Prostate gland (tissue), 2 donors: ENCODE measurements around the gene FCHSD2.

Source experiments
- POLR2A ChIP-seq: fragments of 450-650 bp; IDR thresholded peaks from one replicate; pipeline ENCODE4 v1.6.1; 2016; ENCODE audit warnings: antibody characterized with exemption, mild to moderate bottlenecking
- POLR2AphosphoS5 ChIP-seq: sonication (generic); formaldehyde crosslinking; IDR thresholded peaks from one replicate; pipeline ENCODE4 v1.6.1; 2017; ENCODE audit warnings: antibody characterized with exemption
- TF ChIP-seq, protein P1 (sequence below), 4 experiments: fragments of 200-600 bp in 2 of 4; fragments of 450-650 bp in 2 of 4; sonication (generic) in 2 of 4; IDR thresholded peaks; 1 replicate in 3 of 4; 2 replicates in 1 of 4; pipeline ENCODE4 v1.5.1; 2016 to 2019; ENCODE audit warnings: antibody characterized with exemption in 4 of 4, mild to moderate bottlenecking in 2 of 4, moderate library complexity in 2 of 4

DNA sequence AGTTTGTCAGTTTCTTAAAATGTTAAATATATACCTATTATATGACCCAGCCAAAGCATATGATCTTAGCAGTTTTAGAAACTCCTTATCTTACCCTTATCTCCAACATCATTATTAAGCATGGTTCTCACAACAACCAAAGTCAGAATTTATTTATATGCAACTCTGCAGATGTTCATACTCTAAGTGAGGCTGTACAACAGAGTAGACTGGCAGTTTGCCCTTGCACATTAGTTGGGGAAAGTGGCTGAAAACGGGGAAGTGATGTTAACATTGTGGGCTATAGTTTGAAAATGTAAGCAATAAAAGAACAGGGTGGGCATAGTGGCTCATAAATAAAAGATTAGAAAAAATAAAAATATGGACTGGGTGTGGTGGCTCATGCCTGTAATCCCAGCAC lies 278.2 kb downstream of the FCHSD2 start:
- TF ChIP-seq POLR2A (no peak), POLR2AphosphoS5 (no peak)
- TF ChIP-seq, protein P1, sequence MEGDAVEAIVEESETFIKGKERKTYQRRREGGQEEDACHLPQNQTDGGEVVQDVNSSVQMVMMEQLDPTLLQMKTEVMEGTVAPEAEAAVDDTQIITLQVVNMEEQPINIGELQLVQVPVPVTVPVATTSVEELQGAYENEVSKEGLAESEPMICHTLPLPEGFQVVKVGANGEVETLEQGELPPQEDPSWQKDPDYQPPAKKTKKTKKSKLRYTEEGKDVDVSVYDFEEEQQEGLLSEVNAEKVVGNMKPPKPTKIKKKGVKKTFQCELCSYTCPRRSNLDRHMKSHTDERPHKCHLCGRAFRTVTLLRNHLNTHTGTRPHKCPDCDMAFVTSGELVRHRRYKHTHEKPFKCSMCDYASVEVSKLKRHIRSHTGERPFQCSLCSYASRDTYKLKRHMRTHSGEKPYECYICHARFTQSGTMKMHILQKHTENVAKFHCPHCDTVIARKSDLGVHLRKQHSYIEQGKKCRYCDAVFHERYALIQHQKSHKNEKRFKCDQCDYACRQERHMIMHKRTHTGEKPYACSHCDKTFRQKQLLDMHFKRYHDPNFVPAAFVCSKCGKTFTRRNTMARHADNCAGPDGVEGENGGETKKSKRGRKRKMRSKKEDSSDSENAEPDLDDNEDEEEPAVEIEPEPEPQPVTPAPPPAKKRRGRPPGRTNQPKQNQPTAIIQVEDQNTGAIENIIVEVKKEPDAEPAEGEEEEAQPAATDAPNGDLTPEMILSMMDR (IDR thresholded peaks at IDR 0.05) = no peak
